Breast epithelium (tissue), 3 donors: ENCODE results near the gene CAMK2D.

Source experiments
- CTCF ChIP-seq, 3 donors: fragments of 450-650 bp; IDR thresholded peaks; one replicate each; pipeline ENCODE4 v1.5.1; 2016 to 2017; ENCODE audit warnings: antibody characterized with exemption in 3 of 3, mild to moderate bottlenecking in 3 of 3, moderate library complexity in 3 of 3
- POLR2AphosphoS5 ChIP-seq, 3 donors: sonication (generic); formaldehyde crosslinking; IDR thresholded peaks; one replicate each; pipeline ENCODE4 v1.6.1; 2017; ENCODE audit warnings: antibody characterized with exemption in 3 of 3

- no peak for TF ChIP-seq CTCF (IDR thresholded peaks at IDR 0.05)
- peak in 1 of 3 donors; percentile 41 for TF ChIP-seq POLR2AphosphoS5 (IDR thresholded peaks at IDR 0.05)
Observed at GRCh38 chr4:113684534-113685091, 76.9 kb downstream of the CAMK2D start.
